ENCODE measurements around the gene TTC7B. TPM values are rescaled to one million over a fixed set of nuclear protein-coding genes. Genes with fewer than 3 reads are reported as not detected.
A peak's percentile ranks its signal among the peaks of the same experiment; 100 is the strongest.

Gene TTC7B
- total RNA-seq, 1 donor from 2014 or later, result 40.3 TPM

DNA sequence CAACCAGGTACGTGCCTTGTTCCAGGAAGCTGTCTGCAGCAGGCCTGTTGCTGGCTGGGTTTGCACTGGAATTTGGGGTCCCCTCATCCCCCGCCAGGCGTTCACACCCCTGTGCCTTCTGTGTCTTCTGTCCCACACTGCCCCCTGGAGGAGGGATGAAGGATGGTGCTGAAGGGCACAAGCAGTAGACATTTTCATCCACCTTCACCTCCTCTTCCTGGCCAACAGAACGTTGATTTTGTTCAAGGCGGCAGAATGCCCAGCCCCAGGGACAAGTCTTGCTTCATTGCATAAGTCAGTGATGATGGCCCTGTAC, 297.3 kb downstream of the TTC7B start:
- peaks cover 31% of the 10 kb centered on the region for H3K4me1 Mint-ChIP-seq (ENCODE audit: low read depth)
- no peak overlapping the region for H3K4me3 Mint-ChIP-seq (ENCODE audit: unreplicated experiment)
- H3K9me3 Mint-ChIP-seq (ENCODE audit: low read depth), result no peaks in the 10 kb centered on the region
- TF ChIP-seq, protein P1, sequence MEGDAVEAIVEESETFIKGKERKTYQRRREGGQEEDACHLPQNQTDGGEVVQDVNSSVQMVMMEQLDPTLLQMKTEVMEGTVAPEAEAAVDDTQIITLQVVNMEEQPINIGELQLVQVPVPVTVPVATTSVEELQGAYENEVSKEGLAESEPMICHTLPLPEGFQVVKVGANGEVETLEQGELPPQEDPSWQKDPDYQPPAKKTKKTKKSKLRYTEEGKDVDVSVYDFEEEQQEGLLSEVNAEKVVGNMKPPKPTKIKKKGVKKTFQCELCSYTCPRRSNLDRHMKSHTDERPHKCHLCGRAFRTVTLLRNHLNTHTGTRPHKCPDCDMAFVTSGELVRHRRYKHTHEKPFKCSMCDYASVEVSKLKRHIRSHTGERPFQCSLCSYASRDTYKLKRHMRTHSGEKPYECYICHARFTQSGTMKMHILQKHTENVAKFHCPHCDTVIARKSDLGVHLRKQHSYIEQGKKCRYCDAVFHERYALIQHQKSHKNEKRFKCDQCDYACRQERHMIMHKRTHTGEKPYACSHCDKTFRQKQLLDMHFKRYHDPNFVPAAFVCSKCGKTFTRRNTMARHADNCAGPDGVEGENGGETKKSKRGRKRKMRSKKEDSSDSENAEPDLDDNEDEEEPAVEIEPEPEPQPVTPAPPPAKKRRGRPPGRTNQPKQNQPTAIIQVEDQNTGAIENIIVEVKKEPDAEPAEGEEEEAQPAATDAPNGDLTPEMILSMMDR (IDR thresholded peaks at IDR 0.05), result peak; percentile 62
- H3K27me3 Mint-ChIP-seq (ENCODE audit: low read depth), result no peaks in the 10 kb centered on the region
- no peak for DNase-seq (ENCODE audit: low spot score)
- H3K27ac Mint-ChIP-seq (ENCODE audit: unreplicated experiment), result no peak overlapping the region
- no peaks in the 10 kb centered on the region for H3K36me3 Mint-ChIP-seq (ENCODE audit: low read depth)

DNA sequence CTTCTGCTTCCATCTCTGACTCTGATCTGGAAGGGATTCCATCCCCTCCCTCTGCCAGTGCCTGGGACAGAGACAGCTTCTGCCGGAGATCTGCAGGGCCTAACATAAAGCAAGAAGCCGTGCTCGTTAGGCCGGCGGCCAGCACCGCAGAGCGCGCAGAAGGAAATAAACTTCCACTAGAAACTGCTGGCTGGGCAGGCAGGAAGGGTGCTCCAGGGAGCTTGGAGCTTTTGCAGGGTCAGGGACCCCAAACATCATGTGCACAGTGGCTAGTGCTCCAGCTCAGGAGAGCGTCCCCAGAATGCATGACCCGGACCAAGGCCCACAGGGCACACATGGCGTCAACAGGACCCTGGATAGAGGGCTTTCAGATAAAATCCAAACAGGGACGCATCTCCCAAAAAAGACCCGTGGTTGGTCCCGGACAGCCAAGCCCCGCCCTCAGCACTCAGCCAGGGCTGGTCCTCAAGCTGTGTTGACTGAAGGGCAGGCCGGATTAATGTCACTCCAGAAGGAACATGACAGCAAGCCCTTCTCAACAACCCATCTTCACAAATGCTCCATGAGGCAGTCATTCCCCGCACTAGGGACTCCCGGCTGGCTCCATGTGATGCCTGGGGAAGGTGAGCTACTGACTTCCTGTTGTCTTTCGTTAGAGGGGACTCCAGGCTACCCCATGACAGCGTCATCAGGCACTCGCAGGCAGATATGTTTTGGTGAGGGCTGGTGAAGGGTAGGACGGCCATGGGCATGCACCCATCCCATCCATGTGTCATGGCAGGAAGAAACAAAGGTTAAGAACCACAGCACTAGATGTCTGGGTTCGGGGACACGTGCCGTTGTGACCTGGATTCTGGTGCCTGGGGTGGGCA, 297.9 kb downstream of the TTC7B start:
- no peak overlapping the region for H3K27ac Mint-ChIP-seq (ENCODE audit: unreplicated experiment)

DNA sequence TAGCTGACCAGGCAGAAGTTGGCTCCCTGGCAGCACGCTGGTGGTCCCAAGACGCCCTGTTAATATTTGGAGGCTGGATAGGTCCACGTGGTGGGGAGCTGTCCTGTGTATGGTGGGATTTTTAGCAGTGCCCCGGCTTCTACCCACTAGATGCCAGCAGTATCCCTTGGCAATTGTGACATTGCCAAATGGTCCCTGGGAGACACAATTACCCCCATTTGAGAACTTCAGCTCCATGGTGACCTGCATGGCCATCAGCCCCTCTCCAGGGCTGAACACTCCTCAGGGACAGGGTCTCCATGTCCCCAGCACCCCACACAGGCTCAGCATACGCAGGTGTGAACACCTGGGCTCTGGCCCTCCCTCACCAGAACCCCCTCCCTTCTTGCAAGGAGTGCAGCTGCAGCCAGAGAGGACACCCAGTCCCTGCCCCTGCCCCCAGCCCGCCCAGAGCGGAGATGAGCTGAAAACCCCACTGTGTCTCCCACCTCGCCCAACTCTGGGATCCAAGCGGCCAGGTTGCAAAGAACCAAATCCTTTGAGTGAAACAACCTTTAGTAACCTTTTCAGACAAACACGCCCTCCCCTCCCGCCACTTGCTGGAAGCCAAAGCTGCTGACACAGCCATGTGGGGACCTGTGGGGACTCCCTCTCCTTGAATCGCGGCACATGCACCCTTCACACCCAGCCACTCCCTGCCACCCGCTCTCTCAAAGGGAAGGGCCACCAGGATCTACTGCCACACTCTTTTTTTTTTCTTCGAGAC, 299.0 kb downstream of the TTC7B start:
- Mint-ChIP-seq H3K27me3 (ENCODE audit: low read depth) (no peaks in the 10 kb centered on the region), H3K36me3 (ENCODE audit: low read depth) (no peaks in the 10 kb centered on the region), H3K4me1 (ENCODE audit: low read depth) (peaks cover 15% of the 10 kb centered on the region), H3K27ac (ENCODE audit: unreplicated experiment) (no peak overlapping the region), H3K4me3 (ENCODE audit: unreplicated experiment) (no peak overlapping the region), H3K9me3 (ENCODE audit: low read depth) (no peaks in the 10 kb centered on the region)
- TF ChIP-seq, protein P1 (IDR thresholded peaks at IDR 0.05), result no peak
- DNase-seq (ENCODE audit: low spot score), result no peak

More for the DNA sequence above, 297.9 kb downstream of the TTC7B start:
- Mint-ChIP-seq H3K36me3 (ENCODE audit: low read depth) (no peaks in the 10 kb centered on the region), H3K9me3 (ENCODE audit: low read depth) (no peaks in the 10 kb centered on the region), H3K4me1 (ENCODE audit: low read depth) (peaks cover 25% of the 10 kb centered on the region), H3K27me3 (ENCODE audit: low read depth) (no peaks in the 10 kb centered on the region), H3K4me3 (ENCODE audit: unreplicated experiment) (no peak overlapping the region)
- no peak for DNase-seq (ENCODE audit: low spot score)
- TF ChIP-seq, protein P1 (IDR thresholded peaks at IDR 0.05), result no peak

DNA sequence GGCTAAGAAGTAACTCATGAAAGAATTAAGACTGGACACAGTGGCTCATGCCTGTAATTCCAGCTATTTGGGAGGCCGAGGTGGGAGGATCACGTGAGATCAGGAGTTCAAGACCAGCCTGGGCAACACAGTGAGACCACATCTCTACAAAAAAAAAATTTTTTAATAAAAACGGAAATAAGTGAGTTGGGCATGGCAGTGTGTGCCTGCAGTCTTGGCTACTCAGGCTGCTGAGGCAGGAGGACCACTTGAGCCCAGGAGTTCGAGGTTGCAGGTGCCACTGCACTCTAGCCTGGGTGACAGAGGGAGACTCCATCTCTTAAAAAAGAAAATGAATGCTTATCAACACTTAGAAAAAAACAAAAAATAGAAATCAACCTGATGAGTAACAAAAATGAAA, 301.7 kb downstream of the TTC7B start:
- no peaks in the 10 kb centered on the region for H3K9me3 Mint-ChIP-seq (ENCODE audit: low read depth)
- no peaks in the 10 kb centered on the region for H3K36me3 Mint-ChIP-seq (ENCODE audit: low read depth)
- no peak overlapping the region for H3K4me3 Mint-ChIP-seq (ENCODE audit: unreplicated experiment)
- DNase-seq (ENCODE audit: low spot score), result no peak
- TF ChIP-seq, protein P1 (IDR thresholded peaks at IDR 0.05), result no peak
- H3K27me3 Mint-ChIP-seq (ENCODE audit: low read depth), result no peaks in the 10 kb centered on the region
- no peaks in the 10 kb centered on the region for H3K4me1 Mint-ChIP-seq (ENCODE audit: low read depth)
- no peak overlapping the region for H3K27ac Mint-ChIP-seq (ENCODE audit: unreplicated experiment)

DNA sequence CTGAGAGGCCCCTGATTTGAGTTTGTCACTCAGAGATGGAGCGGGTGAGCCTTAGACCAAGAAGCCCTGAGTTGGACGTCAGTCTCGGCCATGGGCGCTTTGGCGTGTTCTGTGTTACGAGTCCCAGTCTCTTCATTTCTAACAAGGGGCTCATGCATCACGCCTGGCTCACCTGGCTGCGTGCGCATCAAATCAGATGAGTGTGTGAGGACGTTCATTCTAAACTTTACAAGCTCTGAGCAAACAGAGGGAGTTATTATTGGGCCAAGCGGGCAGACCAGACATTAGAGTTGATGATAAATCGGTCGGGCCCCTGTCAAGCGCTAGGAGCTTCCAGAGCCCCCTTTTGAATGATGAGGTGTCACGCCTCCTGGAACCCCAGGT, 302.2 kb downstream of the TTC7B start:
- Mint-ChIP-seq H3K36me3 (ENCODE audit: low read depth) (no peaks in the 10 kb centered on the region), H3K27ac (ENCODE audit: unreplicated experiment) (no peak overlapping the region), H3K4me3 (ENCODE audit: unreplicated experiment) (no peak overlapping the region), H3K4me1 (ENCODE audit: low read depth) (no peaks in the 10 kb centered on the region), H3K9me3 (ENCODE audit: low read depth) (no peaks in the 10 kb centered on the region), H3K27me3 (ENCODE audit: low read depth) (peaks cover 5% of the 10 kb centered on the region)
- no peak for DNase-seq (ENCODE audit: low spot score)
- TF ChIP-seq, protein P1 (IDR thresholded peaks at IDR 0.05), result no peak
